GM12891 (cell line): Measurements from ENCODE around the gene SPRING1.

Source experiments
- DNase-seq: peaks from one replicate; pipeline ENCODE4 v3.0.0; 2011; ENCODE audit warnings: low spot score; ENCODE audit not compliant: insufficient read length
- FAIRE-seq: peaks from 2 replicates; lab custom pipeline; 2011; peaks lifted over from hg19 to GRCh38; lab: Jason Lieb, UNC
- PAX5 ChIP-seq: IDR thresholded peaks from 2 replicates; pipeline ENCODE4 v1.6.1; 2011; ENCODE audit warnings: low read length, moderate library complexity, mild to moderate bottlenecking; ENCODE audit not compliant: insufficient read depth, severe bottlenecking
- POLR2A ChIP-seq: IDR thresholded peaks from 2 replicates; pipeline ENCODE4 v1.6.1; 2011; ENCODE audit warnings: low read depth, low read length, control low read depth
- POLR2AphosphoS5 ChIP-seq: IDR thresholded peaks from 2 replicates; pipeline ENCODE4 v1.6.1; 2011; ENCODE audit warnings: low read depth, low read length, control low read depth
- POU2F2 ChIP-seq: IDR thresholded peaks from 2 replicates; pipeline ENCODE4 v1.6.1; 2011; ENCODE audit warnings: low read depth, mild to moderate bottlenecking, control low read depth, low read length, moderate library complexity
- SPI1 ChIP-seq: IDR thresholded peaks from 2 replicates; pipeline ENCODE4 v1.6.1; 2011; ENCODE audit warnings: low read depth, low read length, control low read depth
- TAF1 ChIP-seq: IDR thresholded peaks from 2 replicates; pipeline ENCODE4 v1.6.1; 2011; ENCODE audit warnings: low read depth, low read length, control low read depth

The SPRING1 gene

DNA sequence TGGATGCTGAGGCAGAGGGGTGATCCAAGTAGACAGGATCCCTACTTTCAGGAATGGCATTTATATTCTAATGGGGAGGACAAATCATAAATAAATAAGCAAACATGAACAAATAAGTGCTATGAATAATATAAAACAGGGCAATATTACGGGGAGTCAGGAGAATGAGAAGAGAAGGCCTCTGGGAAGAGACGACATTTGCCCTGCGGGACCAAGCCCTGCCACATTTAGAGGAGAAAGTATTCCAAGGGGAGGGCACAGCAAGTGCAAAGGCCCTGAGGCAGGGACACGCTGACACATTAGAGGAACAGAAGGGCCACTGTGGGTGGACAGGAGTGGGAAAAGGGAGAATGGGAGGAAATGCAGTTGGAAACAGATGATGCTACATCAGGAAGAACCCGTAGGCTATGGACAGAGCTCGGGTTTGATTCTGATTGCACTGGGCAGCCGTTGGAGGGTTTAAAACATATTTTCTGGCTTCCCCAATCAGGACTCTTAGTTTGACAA lies 1.6 kb upstream of the SPRING1 start:
- TF ChIP-seq POLR2A (no peak), PAX5 (no peak), POLR2AphosphoS5 (no peak)
- no peak for FAIRE-seq
- no peak for DNase-seq

DNA sequence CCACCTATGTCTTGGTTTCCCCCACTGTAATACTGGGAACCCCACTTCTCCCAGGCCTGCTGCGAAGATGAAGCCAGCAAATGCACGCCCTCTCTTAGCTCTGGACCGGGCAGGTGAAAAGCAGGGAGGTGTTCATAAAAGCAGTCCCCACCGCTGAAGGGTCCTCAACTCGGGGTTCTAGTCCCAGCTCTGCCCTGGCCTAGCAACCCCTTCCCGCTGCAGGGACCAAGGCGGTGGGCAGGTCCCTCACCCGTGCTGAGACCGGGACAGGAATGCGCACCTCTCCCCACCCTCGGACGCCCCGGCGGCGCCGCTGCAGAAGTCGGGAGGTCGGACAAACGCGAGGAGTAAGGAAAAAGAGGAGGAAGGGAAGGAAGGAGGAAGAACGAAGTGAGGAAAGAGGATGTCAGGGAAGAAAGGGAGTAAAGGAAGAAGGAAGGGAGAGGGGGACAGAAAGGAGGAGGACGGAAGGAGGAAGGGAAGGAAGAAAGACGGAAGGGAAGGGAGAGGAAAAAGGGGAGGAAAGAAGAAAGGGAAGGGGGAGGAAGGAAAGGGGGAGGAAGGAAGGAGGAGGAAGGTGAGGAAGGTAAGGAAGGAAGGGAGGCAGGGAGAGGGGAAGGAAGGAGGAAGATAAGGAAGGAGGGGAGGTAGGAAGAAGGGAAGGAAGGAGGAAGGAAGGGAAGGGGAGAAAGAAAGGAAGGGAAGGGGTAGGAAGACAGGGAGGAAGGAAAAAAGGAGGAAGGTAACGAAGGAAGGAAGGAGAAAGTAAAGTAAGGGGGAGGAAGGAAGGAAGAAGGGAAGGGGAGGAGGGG lies 701 bp downstream of the SPRING1 start:
- no peak for FAIRE-seq
- TF ChIP-seq POLR2A (no peak), POU2F2 (no peak), POLR2AphosphoS5 (no peak), PAX5 (no peak), SPI1 (no peak), TAF1 (no peak)
- peak; percentile 15 for DNase-seq

DNA sequence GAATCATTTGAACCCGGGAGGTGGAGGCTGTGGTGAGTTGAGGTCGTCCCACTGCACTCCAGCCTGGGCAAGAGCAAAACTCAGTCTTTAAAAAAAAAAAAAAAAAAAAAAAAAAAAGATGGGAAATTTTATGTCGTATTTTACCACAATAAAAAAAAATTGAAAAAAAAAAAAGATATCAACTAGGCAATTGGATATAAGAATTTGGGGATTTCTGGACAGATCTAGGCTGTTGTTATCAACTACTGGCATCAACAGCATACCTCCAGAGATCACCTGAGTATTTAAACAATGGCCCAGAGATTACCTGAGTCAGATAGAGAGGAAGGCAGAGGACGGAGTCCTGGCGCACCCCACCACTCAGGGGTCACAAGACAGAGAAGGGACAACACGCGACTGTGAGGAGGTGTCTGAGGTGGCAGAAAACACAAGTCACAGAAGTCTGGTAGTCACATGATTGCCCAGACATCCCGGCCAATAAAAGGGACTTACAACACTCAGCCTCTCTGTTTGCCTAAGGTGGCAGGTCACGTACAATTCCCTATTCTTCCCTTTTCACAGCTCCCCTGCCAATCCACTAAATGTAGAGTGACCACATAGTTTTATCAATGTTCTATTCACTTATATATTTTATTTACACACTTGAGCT lies 1.8 kb downstream of the SPRING1 start:
- TF ChIP-seq POLR2A (no peak), POLR2AphosphoS5 (no peak), POU2F2 (no peak), SPI1 (no peak), TAF1 (no peak), PAX5 (no peak)
- DNase-seq, result no peak
- FAIRE-seq, result no peak

DNA sequence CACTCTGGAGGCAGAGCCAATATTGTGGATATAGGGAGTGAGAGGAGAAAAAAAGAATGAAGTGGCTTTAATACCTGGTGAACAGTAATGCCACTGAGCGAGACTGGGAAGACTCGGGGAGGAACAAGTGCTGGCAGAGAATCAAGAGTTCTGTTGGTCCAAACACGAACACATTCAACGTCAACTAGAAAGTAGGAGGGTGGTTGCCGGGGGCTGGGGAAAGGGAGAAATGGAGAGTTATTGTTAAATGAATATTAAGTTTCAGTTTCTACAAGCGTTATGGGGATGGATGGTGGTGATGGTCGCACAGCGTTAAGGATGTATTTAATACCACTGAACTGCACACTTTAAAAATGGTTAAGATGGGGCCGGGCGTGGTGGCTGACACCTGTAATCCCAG lies 2.8 kb downstream of the SPRING1 start:
- DNase-seq (no peak), FAIRE-seq (no peak)
- TF ChIP-seq POLR2AphosphoS5 (no peak), POU2F2 (no peak), SPI1 (no peak), PAX5 (no peak), TAF1 (no peak), POLR2A (no peak)

DNA sequence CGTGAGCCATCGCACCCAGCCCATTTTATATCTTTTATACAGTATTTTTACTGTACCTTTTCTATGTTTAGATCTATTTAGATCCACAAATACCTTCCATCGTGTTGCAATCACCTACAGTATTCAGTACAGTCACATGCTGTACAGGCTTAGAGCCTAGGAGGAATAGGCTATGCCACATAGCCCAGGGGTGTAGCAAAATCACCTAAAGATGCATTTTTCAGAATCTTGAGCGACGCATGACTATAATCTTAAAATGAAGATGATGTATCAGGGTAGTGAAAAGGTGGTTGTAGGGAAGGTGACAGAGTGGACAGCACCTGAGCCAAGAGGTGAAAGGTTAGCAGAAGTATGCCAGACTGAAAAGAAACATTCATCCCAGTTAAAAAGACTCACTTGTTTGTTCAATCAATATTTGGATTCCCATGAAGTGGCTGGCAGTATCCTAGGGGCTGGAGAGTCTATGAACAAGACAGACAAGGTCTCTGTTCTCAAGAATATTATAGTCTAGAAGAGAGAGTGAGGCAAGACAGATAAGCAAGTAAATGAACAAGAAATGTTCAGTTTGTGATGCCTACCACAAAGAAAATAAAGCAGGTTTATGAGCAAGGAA lies 3.6 kb downstream of the SPRING1 start:
- no peak for FAIRE-seq
- no peak for TF ChIP-seq POLR2A

DNA sequence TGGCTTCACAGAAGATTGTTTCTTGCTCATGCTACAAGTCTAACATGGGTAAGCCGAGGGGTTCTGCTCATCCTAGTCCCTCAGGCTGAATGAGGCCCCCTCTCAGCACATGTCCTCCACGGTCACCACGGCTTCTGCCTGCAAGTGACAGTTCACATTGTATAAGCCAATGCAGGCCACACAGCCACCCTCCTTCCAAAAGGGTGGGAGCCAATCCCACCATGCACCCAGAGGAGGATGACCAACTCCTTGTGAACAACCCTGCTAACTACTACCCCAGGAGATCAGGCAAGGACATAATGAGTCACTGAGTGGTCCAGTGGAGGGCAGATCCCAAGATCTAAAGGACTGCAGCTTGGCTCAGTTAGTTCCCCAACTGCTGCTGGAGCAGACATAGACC lies 6.1 kb downstream of the SPRING1 start:
- DNase-seq, result no peak

More for the DNA sequence above, 3.6 kb downstream of the SPRING1 start:
- DNase-seq, result no peak

DNA sequence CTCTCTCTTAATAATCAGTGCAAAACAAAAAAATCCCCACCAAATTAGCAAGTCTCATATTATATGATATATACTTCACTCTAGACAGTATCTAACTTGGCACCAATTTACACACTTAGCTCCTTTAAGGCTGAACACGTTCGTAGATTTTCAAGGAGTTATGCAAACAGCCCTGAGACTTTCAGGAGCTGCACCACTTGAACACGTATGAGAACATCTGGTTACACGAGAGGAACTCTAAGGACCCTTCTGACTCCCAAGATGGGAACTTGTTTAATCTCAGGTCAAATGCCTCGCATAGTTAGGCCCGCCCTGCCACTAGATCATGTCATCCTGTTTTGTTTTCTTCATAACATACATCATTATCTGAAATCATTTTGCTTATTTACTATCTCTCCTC lies 10.0 kb downstream of the SPRING1 start:
- no peak for DNase-seq
- TF ChIP-seq SPI1 (no peak), POLR2A (no peak), TAF1 (no peak), POU2F2 (no peak), POLR2AphosphoS5 (no peak), PAX5 (no peak)
- no peak for FAIRE-seq

More for the DNA sequence above, 6.1 kb downstream of the SPRING1 start:
- no peak for TF ChIP-seq TAF1
- no peak for TF ChIP-seq POU2F2
- TF ChIP-seq PAX5, result no peak
- TF ChIP-seq POLR2AphosphoS5, result no peak
- TF ChIP-seq SPI1, result no peak
- no peak for TF ChIP-seq POLR2A
- no peak for FAIRE-seq

DNA sequence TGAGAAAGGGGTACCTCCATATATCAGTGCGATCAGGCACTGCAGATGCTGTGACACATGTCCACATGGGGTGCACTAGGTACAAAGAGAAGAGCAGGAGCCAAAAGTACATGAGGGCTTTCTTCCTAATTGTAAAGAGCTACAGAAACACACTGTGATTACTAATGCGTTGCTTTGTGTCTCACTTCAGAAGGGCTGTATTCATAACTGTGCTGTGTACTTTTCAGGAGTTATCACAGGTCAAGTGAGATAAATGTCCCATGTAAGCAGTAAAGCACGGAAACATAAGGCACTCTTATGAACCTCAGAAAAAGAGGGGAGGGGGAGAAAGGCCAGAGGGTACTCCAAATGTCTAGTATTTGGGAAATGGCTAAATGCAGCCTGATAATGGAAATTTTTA lies 10.6 kb downstream of the SPRING1 start:
- TF ChIP-seq SPI1 (no peak), TAF1 (no peak), POLR2A (no peak), PAX5 (no peak), POU2F2 (no peak), POLR2AphosphoS5 (no peak)
- FAIRE-seq (no peak), DNase-seq (no peak)

DNA sequence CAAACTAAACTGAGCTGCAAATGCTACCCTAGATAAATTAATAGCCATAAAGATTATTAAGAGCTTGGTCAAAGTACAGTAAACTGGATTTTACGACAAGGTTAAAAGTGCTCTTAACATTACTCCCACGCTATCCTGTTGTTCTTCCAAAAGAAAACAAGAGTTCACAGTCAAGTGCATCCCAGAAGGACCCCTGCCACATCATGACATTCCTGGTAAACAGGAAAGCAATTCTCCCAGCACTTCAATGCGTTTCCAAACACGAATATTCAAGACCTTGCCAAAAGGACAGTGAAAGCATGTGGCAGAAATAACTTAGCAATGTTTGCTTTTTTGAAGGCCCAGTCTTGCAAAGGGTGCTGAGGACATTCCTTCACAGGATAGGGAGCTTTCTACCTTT lies 11.2 kb downstream of the SPRING1 start:
- FAIRE-seq, result no peak
- TF ChIP-seq POLR2A, result no peak
- no peak for TF ChIP-seq PAX5
- no peak for TF ChIP-seq SPI1
- no peak for TF ChIP-seq TAF1
- TF ChIP-seq POU2F2, result no peak
- no peak for TF ChIP-seq POLR2AphosphoS5

DNA sequence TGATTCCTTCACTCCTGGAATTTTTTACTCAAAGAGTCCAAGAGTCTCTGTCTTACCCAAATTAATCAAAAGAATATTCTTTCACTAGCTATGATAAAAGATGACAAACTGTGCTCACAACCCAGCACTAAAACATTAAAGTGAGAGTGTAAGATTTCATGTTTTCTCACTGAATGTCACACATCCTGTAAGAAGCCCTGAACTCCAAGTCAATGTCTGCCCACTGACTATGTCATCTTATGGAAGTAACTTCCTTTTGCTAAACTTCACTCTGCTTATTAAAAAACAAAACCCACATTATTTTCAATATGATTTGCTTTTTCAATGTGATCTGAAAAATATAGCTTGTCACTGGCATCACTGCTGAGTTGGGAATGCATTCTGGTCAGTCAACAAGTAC lies 15.6 kb downstream of the SPRING1 start:
- DNase-seq, result no peak
- no peak for FAIRE-seq
- TF ChIP-seq POU2F2 (no peak), POLR2AphosphoS5 (no peak), TAF1 (no peak), SPI1 (no peak), PAX5 (no peak), POLR2A (no peak)

More for the DNA sequence above, 11.2 kb downstream of the SPRING1 start:
- DNase-seq, result no peak
